GM18951 (cell line): Measurements from ENCODE around the gene INSYN2A.

Experiments
- POLR2A ChIP-seq: IDR thresholded peaks from 4 replicates; pipeline ENCODE4 v1.6.1; 2011; ENCODE audit warnings: mild to moderate bottlenecking; ENCODE audit not compliant: insufficient read length, insufficient read depth; ENCODE audit errors: extremely low read depth
- in situ Hi-C: fragments of 300-500 bp; cut with MboI; formaldehyde crosslinking; loops from one replicate; pipeline ENCODE4 v1.12.0; 2022; ENCODE audit warnings: low sequenced_read_pairs, mixed read lengths, inconsistent platforms; ENCODE audit not compliant: unreplicated experiment

Gene INSYN2A

DNA sequence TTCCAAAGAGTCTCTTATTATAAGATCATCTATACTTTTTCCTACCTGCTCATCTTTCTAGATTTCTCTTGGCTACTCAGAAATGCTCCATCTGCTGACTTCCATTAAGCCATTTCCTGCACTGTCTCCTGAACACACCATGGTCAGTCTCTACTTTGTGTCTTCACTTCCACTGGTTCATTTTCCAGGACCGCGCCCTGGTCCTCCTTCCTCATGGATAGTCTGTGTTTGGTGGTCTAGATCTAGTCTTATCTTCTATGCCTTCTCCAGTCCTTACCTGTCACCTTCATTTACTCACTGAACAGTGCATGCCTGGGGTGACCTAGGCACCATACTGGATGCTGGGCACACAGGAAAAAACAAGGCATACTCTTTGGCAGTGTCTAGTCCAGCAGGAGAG is 11.8 kb downstream of the INSYN2A start:
- in situ Hi-C loops, result no loop called here
- TF ChIP-seq POLR2A, result no peak

DNA sequence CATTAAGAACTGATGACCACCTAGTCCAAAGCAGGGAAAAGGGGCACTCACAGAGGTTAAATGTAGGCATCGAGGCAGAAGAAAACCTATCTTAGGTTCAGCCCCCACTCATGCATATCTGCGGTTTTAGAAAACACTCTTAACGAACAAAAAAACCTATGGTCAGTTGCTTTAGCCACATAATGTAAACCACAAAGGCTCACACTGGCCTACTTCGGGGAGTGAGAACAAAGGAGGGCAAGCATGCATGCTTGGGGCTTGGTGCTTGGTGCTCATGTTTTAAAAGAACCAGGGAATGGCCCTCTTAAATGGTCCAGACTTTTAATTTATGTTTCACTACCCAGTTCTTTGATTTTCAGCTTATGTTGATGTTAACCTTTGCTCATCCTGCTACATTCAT is 14.2 kb downstream of the INSYN2A start:
- TF ChIP-seq POLR2A, result no peak
- in situ Hi-C loops, result no loop called here

DNA sequence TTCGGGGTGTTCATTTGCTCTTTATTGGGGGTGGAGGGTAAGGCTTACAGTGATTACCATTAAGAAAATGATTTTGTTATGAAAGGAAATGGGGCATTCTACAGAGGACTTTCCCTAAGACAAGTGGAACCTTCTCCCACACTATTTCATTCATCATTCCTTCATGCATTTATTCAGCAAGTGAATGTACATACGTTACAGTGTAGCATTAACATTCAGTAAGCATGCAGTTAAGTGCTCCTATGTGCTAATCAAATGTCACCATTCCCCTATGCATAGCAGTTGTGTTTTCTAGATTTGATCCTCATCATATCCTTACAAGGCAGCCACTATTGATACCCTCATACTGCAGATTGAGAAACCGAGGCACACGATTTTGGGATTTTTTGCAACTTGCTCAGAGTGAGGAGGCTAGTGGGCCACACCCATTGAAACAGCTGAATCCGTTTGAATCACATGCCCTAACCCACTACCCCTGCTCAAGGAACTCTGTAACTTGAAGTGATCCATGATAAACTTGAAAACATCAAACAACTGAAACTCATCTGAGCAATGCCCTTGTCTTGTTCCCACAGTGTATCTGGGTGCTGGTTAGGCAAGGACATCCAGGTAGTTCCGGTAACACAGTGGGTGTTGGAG is 16.7 kb downstream of the INSYN2A start:
- no peak for TF ChIP-seq POLR2A

DNA sequence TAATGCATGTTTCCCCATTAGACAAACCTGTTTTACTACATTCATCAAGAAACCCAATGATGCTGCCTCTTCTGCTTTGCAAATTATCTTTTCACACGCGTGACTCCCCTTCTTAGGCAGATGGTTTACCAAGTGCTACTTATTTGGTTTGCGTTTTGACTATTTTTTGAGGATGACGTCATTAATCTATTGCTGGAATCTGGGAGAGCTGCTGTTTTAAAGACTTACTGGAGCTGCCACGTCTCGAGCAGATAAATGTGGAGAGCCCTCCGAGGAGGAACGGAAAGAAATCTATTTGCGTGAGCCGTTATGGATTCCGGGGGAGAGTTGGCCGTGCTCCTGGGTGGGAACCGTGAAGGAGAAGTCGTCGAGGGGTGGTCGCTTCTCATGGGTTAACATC is 19.7 kb downstream of the INSYN2A start:
- no peak for TF ChIP-seq POLR2A
- in situ Hi-C loops, result no loop called here

More for the DNA sequence above, 16.7 kb downstream of the INSYN2A start:
- in situ Hi-C loops, result no loop called here

- in situ Hi-C loops, result no loop called here
- no peak for TF ChIP-seq POLR2A
Measured at GRCh38 chr10:127175357-127176110, 20.9 kb downstream of the INSYN2A start.

- TF ChIP-seq POLR2A, result no peak
- in situ Hi-C loops, result no loop called here
Measured at GRCh38 chr10:127174866-127175265, 21.5 kb downstream of the INSYN2A start.

- TF ChIP-seq POLR2A, result no peak
- in situ Hi-C loops, result no loop called here
Measured at GRCh38 chr10:127168261-127168660, 28.1 kb downstream of the INSYN2A start.

- in situ Hi-C loops, result no loop called here
- TF ChIP-seq POLR2A, result no peak
Measured at GRCh38 chr10:127162841-127163240, 33.5 kb downstream of the INSYN2A start.

- in situ Hi-C loops, result no loop called here
Measured at GRCh38 chr10:127161482-127161881, 34.9 kb downstream of the INSYN2A start.

GRCh38 chr10:127159648-127160245 is 36.6 kb downstream of the INSYN2A start:
- TF ChIP-seq POLR2A, result no peak

More at GRCh38 chr10:127161482-127161881, 34.9 kb downstream of the INSYN2A start:
- TF ChIP-seq POLR2A, result no peak

GRCh38 chr10:127158662-127159061 is 37.7 kb downstream of the INSYN2A start:
- in situ Hi-C loops, result no loop called here
- TF ChIP-seq POLR2A, result no peak

More at GRCh38 chr10:127159648-127160245, 36.6 kb downstream of the INSYN2A start:
- in situ Hi-C loops, result no loop called here

- no peak for TF ChIP-seq POLR2A
Measured at GRCh38 chr10:127157506-127158200, 38.7 kb downstream of the INSYN2A start.

DNA sequence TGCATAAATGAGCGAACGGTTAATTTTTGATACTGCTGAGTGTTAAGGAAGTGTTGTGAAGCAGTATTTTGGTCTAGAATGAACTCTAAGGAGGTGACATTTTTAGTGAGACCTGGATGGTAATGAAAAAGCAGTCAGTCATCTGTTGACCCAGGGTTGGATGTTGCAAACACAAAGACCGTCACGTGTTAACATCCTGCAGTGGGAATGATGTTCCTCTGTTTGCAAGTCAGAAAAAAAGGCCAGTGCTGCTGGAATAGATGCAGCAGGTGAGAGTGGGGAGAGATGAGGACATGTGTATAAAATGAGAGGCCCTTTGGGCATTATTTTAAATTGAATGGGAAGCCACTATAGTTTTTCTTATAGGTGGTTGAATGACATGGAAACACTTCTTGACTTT is 39.3 kb downstream of the INSYN2A start:
- in situ Hi-C loops, result no loop called here
- TF ChIP-seq POLR2A, result no peak

More at GRCh38 chr10:127157506-127158200, 38.7 kb downstream of the INSYN2A start:
- in situ Hi-C loops, result no loop called here

- TF ChIP-seq POLR2A, result no peak
- in situ Hi-C loops, result no loop called here
Measured at GRCh38 chr10:127154831-127155620, 41.4 kb downstream of the INSYN2A start.
